Measurements from ENCODE around the gene NKTR.

The NKTR gene

DNA sequence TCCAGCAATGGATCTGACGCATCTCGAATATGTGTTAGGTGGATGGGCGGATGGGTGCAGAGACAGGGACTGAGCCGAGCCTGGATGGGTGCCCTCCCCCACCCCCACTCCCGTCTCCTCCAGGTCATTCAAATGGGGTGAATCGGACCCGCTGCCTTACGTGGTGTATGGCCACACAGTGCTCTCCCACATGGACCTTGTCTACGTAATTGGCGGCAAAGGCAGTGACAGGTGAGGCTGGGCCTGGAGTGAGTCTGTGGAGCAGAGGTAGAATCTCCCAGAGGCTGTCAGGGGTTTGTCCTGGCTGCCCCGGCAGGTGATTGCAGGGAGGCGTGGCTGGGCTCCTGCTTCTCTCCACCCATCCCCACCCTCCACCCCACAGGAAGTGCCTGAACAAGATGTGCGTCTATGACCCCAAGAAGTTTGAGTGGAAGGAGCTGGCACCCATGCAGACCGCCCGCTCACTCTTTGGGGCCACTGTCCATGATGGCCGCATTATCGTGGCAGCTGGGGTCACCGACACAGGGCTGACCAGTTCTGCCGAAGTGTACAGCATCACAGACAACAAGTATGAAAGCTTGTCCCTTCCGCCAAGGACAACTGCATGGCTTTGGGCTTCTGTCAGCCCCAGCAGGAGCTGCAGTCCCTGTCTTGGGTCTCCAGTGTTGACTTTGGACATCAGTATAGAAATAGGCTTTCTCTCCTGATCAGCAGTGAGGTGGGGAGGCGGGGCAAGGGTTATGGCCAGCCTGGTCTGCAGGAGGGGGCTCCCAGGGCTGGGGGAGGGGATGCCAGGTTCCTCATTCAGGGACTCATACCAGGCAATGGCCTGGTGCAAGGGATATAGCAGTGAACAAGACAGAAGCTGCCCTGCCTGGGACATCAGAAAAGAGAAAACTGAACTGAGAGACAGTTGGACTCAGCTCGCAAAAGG is 88.3 kb downstream of the NKTR start:
- TF ChIP-seq YY1 (IDR thresholded peaks at IDR 0.05; ENCODE audit: insufficient read depth, insufficient read length): no peak
- TF ChIP-seq SUZ12 (IDR thresholded peaks at IDR 0.05; ENCODE audit: extremely low read depth, insufficient read depth, insufficient read length): no peak
- no peak for TF ChIP-seq ZNF274 (IDR thresholded peaks at IDR 0.05; ENCODE audit: low read depth, low read length)
- no peak overlapping the region for H3K9ac ChIP-seq (ENCODE audit: insufficient read length, low read depth)
- no peak for DNase-seq (ENCODE audit: low read depth, low spot score)
- H3K36me3 ChIP-seq (ENCODE audit: insufficient read depth, insufficient read length, low read length): no peaks in the 10 kb centered on the region
- H3K4me1 ChIP-seq (ENCODE audit: insufficient read depth, insufficient read length): peaks cover 9% of the 10 kb centered on the region
- H3K4me3 ChIP-seq (ENCODE audit: insufficient read length, low read depth): no peak overlapping the region
- H3K27me3 ChIP-seq (ENCODE audit: insufficient read depth, insufficient read length): peaks cover 4% of the 10 kb centered on the region
- no peaks in the 10 kb centered on the region for H3K9me3 ChIP-seq (ENCODE audit: insufficient read depth, low read length)

DNA sequence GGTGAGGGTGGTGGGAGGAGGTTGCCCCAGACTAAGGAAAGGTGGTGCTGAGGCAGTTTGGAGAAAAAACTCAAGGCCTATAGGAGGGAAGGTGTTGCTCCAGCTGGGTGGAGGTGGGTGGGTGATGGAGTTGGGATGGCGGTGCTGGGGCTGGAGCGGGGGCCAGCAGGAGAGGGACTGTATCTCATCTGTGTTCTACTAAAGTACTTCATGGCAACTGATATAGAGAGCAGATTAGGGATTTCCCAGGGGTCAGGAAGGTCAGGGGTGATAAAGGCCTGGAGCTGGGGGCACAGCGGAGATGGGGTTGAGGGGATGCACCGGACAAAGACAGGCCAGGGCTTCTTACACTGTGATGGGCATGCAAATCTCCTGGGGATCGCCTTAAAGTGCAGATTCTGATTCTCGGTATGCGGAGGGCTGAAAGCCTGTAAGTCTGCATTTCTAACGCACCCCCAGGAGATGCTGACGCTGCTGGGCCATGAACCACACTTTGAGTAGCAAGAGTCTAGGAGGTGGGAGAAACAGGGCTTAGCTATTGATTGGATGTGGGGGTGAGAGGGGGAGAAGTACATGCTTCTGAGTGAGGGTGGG is 89.0 kb downstream of the NKTR start:
- Histone ChIP-seq H3K9ac (ENCODE audit: insufficient read length, low read depth) (no peak overlapping the region), H3K4me3 (ENCODE audit: insufficient read length, low read depth) (no peak overlapping the region), H3K9me3 (ENCODE audit: insufficient read depth, low read length) (no peaks in the 10 kb centered on the region), H3K4me1 (ENCODE audit: insufficient read depth, insufficient read length) (peaks cover 9% of the 10 kb centered on the region), H3K36me3 (ENCODE audit: insufficient read depth, insufficient read length, low read length) (no peaks in the 10 kb centered on the region), H3K27me3 (ENCODE audit: insufficient read depth, insufficient read length) (peaks cover 4% of the 10 kb centered on the region)
- peak; percentile 43 for DNase-seq (ENCODE audit: low read depth, low spot score)
- no peak for TF ChIP-seq ZNF274 (IDR thresholded peaks at IDR 0.05; ENCODE audit: low read depth, low read length)
- no peak for TF ChIP-seq SUZ12 (IDR thresholded peaks at IDR 0.05; ENCODE audit: extremely low read depth, insufficient read depth, insufficient read length)
- TF ChIP-seq YY1 (IDR thresholded peaks at IDR 0.05; ENCODE audit: insufficient read depth, insufficient read length): no peak

DNA sequence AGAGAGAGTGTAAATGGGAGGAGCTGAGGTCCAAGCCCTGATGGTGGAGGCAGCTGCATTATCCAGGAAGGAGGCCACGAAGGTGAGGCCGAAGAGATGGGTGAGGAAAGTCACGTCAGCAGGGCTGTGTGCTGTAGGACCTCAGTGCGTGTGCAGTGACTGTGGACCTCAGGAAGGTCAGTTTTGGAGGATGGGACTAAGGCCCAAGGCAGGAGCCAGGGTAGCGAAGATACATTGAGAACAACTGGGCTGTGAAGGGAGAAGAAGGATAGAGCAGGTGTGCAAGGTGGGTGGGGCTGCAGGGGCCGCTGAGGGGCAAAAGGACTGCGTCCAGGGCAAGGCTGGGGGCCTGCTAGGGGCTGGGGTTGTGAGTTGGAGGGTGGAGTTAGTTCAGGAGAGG is 89.7 kb downstream of the NKTR start:
- Histone ChIP-seq H3K4me3 (ENCODE audit: insufficient read length, low read depth) (no peak overlapping the region), H3K27me3 (ENCODE audit: insufficient read depth, insufficient read length) (peaks cover 4% of the 10 kb centered on the region)

GRCh38 chr3:42690766-42691680 is 90.5 kb downstream of the NKTR start:
- TF ChIP-seq SUZ12 (IDR thresholded peaks at IDR 0.05; ENCODE audit: extremely low read depth, insufficient read depth, insufficient read length) (no peak), ZNF274 (IDR thresholded peaks at IDR 0.05; ENCODE audit: low read depth, low read length) (no peak), YY1 (IDR thresholded peaks at IDR 0.05; ENCODE audit: insufficient read depth, insufficient read length) (no peak)
- no peak for DNase-seq (ENCODE audit: low read depth, low spot score)
- Histone ChIP-seq H3K9me3 (ENCODE audit: insufficient read depth, low read length) (no peaks in the 10 kb centered on the region), H3K9ac (ENCODE audit: insufficient read length, low read depth) (no peak overlapping the region), H3K27me3 (ENCODE audit: insufficient read depth, insufficient read length) (peaks cover 6% of the 10 kb centered on the region), H3K36me3 (ENCODE audit: insufficient read depth, insufficient read length, low read length) (no peaks in the 10 kb centered on the region), H3K4me1 (ENCODE audit: insufficient read depth, insufficient read length) (peaks cover 9% of the 10 kb centered on the region), H3K4me3 (ENCODE audit: insufficient read length, low read depth) (no peak overlapping the region)

More for the DNA sequence above, 89.7 kb downstream of the NKTR start:
- TF ChIP-seq ZNF274 (IDR thresholded peaks at IDR 0.05; ENCODE audit: low read depth, low read length) (no peak), YY1 (IDR thresholded peaks at IDR 0.05; ENCODE audit: insufficient read depth, insufficient read length) (no peak), SUZ12 (IDR thresholded peaks at IDR 0.05; ENCODE audit: extremely low read depth, insufficient read depth, insufficient read length) (no peak)
- Histone ChIP-seq H3K9ac (ENCODE audit: insufficient read length, low read depth) (no peak overlapping the region), H3K9me3 (ENCODE audit: insufficient read depth, low read length) (no peaks in the 10 kb centered on the region), H3K36me3 (ENCODE audit: insufficient read depth, insufficient read length, low read length) (no peaks in the 10 kb centered on the region), H3K4me1 (ENCODE audit: insufficient read depth, insufficient read length) (peaks cover 9% of the 10 kb centered on the region)
- DNase-seq (ENCODE audit: low read depth, low spot score): no peak

- no peak overlapping the region for H3K4me3 ChIP-seq (ENCODE audit: insufficient read length, low read depth)
- H3K9ac ChIP-seq (ENCODE audit: insufficient read length, low read depth): no peak overlapping the region
- H3K9me3 ChIP-seq (ENCODE audit: insufficient read depth, low read length): no peaks in the 10 kb centered on the region
- no peaks in the 10 kb centered on the region for H3K36me3 ChIP-seq (ENCODE audit: insufficient read depth, insufficient read length, low read length)
- DNase-seq (ENCODE audit: low read depth, low spot score): no peak
- H3K27me3 ChIP-seq (ENCODE audit: insufficient read depth, insufficient read length): peaks cover 8% of the 10 kb centered on the region
- peaks cover 9% of the 10 kb centered on the region for H3K4me1 ChIP-seq (ENCODE audit: insufficient read depth, insufficient read length)
- no peak for TF ChIP-seq YY1 (IDR thresholded peaks at IDR 0.05; ENCODE audit: insufficient read depth, insufficient read length)
- no peak for TF ChIP-seq SUZ12 (IDR thresholded peaks at IDR 0.05; ENCODE audit: extremely low read depth, insufficient read depth, insufficient read length)
- no peak for TF ChIP-seq ZNF274 (IDR thresholded peaks at IDR 0.05; ENCODE audit: low read depth, low read length)
These were observed 91.6 kb downstream of the NKTR start for GRCh38 chr3:42691816-42692666.

Measured in NT2/D1 (cell line).